Measurements from ENCODE around the gene NOTCH4.
"Not testable (repeated sequence)": the region's sequence is repeated elsewhere in the genome, so short reads cannot be mapped to it uniquely, and the experiment has no call there.

The NOTCH4 gene

DNA sequence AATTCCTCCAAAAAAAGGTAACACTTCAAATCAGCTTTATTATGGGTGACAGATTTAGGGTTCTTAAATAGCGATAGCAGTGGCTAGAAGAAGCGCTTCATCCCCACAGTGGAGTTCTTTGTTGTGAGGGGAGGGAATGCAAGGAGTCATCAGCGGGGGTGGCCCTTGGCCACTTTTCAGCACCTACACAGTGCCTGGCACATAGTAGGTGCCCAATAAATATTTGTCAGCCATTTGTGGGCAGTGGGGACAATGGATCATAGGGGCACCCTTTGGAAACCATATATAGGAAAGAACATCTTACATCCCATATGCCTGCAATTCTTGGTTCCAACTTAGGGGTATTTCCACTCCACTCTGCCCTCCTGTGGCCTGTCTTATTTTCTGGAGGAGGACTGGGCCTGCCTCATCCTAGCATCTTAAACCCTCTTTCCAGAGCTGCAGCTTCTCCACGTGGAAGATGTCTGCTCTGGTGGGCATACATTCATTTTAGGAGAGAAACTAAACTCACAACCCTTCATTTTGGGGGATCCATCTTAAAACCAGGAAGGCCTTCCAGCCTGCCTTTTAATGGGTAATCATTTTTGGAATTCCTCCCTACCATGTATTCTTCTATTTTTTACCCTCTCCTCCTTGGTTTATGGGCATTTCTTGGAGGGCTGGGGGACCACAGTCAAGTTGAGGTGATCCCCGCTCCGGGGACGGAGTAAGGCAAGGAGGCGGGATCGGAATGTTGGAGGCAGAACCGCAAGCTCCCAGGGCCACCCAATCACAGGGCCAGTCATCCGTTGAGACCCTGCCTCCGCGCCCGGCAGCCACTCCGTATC lies 28.8 kb downstream of the NOTCH4 start:
- DNase-seq (ENCODE audit: low read depth in 2 of 2, low spot score in 1 of 2) = no peak

DNA sequence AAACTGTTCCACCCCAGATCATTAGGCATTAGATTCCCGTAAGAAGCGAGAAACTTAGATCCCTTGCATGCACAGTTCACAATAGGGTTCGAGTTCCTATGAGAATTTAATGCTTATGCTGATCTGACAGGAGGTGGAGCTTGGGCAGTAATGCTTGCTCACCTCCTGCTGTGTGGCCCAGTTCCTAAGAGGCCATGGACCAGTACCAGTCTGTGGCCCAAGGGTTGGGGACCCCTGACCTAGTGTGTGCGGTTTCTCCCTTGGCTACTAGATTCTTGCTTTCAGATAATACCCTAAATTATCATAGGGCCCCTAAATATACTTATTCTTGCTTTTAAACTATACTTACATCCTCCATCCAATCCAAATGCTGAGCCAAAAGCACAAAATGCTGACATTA lies 29.5 kb downstream of the NOTCH4 start:
- no peak for DNase-seq (ENCODE audit: low read depth in 2 of 2, low spot score in 1 of 2)

DNA sequence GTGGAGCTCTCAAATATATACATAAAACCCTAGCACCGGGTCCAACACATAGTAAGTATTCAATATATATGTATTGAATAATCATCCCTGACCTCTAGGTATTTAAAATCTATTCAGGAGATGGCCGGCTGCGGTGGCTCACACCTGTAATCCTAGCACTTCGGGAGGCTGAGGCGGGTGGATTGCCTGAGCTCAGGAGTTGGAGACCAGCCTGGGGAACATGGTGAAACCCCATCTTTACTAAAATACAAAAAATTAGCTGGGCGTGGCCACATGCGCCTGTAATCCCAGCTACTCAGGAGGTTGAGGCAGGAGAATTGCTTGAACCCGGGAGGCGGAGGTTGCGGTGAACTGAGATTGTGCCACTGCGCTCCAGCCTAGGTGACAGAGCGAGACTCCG lies 30.8 kb downstream of the NOTCH4 start:
- not testable (repeated sequence) for DNase-seq (ENCODE audit: low read depth in 2 of 2, low spot score in 1 of 2)

DNA sequence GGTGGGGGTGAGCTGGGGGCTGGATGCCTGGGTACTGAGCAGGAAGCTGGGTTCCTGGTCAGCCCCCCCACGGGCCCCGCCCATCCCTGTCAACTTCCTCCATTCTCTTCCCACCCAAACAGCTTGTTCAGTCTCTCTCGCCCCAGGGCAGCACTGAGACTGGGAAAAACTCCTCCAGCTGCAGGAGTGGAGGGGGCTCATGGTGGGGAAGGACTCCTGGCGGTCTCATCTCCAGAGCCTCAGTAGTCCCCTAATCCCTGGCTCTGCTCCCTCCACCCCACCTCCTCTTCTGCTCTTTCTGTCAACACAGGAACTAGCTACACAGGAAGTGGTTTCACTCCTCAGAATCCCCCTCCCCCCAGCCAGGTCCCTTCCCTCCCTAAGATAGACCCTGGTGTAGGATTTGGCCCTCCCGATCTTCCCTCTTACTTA lies 31.2 kb downstream of the NOTCH4 start, which contains the start of gene GPSM3:
Gene GPSM3 (minus strand): TSS at position 36 of the 432 bp plus-strand sequence. CDS start 130 bp downstream, outside the sequence.
- DNase-seq (ENCODE audit: low read depth in 2 of 2, low spot score in 1 of 2) = no peak

DNA sequence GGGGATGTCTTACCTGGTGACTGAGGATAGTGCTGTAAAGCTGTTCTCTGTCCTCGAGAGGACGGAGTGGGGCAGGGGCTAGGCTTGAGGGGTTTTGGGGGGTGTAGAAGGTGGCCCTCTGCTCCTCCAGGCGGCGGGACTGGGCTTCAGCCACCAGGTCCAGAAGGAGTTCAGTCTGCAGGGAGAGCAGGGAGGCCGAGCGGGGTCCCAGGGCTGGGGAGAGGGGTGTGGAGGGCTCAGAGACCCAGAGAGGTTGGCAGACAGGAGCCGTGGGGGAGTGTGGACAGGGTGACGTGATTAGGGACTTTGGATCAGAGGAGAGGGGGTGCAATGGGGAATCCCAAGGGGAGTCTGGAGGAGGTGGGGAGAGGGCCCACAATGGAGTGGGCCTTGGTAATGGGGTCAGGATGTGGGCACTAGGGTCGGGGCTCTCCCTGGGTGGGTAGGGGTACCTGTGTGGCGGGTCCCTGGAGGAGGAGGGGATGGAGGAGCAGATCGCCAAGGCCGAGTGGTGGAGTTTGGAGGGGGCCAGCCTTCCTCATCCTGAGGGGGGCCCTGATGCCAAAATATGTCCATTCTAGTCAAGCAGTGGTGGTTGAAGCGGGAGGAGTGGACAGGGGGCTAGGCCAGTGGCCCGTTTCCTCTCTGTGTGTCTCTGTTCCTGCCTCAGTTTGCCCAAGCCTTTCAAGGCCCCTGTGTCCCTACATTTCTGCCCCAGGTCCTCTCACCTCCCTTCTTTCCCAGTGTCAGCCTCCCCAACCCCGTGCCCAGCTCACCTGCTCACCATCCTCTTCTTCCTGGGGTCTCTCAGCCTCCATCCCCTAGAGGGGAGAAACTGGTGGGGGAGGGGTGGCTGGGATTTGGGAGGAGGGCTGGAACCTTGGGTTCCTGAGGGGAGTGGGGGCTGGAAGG lies 31.9 kb downstream of the NOTCH4 start:
- no peak for DNase-seq (ENCODE audit: low read depth in 2 of 2, low spot score in 1 of 2)

DNA sequence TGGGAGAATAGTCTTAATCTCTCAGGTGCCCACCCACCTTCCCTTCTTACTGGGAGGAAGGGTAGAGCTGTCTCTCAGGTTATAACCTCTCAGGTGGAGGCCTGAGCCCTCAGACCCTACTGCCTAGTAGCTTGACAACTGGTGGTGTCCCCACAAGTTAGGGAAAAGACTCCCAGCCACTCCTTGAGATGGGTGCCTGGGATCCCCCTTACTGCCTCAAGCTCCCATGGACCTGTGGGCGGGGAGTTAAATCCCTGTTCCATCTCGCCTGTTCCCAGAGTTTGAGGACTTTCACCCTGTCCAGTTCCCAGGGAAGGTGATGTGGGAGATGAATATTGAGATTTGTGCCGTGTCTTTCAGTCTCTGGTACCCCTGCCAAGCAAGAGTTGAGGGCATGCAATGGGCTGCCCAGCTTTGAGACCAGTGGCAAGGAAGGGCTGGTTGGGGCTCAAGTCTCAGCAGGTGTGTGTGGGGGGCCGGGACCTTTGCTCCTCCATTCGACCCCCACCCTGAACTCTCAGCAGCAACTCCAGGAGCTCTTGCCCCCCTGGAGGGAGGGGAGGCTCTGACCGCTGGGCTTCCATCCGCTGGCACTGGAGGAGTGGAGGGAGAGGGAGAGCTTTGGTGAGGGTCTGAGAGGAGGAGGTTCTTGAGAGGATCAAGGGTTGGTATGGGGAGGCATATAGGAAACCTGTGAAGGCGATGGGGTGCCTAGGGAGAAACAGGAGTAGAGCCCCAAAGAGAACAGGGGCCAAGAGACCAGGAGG lies 32.8 kb downstream of the NOTCH4 start:
- DNase-seq (ENCODE audit: low read depth in 2 of 2, low spot score in 1 of 2) = no peak

DNA sequence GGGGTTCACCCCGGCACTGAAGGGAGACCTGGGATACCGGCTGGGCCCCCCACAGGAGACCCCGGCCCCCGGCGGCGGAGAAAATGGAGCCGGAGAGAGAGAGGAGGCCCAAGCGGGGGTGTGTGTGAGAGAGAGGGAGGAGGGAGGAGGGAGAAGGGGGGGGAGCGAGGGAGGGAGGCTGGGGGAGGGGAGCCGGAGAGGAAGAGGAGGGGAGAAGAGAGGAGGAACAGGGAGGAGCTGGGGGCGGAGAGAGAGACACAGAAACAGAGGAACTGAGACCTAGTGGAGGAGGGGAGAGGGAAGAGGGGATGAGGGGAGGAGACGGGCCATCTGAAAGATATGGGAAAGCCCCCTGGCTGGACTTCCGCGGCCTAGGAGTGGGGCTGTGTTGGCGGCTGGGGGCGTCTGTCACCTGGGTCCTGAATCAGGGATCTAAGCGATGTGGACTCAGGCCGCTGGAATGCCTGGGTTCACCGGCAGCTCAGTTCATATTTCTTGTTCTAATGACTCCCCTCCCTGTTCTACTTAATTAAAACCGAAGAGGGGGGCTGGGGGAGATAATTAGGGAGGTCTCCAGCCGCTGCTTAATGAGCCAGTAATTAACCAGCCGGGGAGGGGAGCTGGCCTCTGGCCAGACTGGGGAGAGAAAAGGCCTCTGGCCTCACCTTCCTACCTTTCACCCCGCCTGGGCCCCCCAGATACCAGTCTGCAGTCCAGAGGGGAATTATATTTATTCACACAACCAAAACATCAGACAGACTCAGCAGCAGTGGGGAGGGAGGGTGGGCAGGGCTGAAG lies 33.6 kb downstream of the NOTCH4 start, which contains the start of gene PBX2:
Gene PBX2 (minus strand): TSS at position 149 of the 798 bp plus-strand sequence. CDS start 287 bp downstream, outside the sequence.
- peak; percentile 64 to 75 for DNase-seq (ENCODE audit: low read depth in 2 of 2, low spot score in 1 of 2)

DNA sequence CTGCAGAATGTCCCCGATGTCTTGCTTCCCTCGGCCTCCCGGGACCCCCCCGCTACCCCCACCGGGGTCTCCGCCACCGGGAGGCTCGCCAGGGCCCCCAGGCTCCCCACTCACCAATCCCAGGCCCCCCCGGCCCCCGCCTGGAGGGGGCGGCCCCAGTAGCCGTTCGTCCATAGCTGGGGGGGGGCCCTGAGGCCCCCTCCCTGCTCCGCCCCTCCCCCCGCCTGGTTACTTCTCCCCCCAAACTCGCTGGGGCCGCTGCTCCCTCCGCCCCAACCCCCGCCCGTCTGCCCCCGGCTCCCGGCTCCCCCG lies 34.2 kb downstream of the NOTCH4 start:
- DNase-seq (ENCODE audit: low read depth in 2 of 2, low spot score in 1 of 2) = no peak

DNA sequence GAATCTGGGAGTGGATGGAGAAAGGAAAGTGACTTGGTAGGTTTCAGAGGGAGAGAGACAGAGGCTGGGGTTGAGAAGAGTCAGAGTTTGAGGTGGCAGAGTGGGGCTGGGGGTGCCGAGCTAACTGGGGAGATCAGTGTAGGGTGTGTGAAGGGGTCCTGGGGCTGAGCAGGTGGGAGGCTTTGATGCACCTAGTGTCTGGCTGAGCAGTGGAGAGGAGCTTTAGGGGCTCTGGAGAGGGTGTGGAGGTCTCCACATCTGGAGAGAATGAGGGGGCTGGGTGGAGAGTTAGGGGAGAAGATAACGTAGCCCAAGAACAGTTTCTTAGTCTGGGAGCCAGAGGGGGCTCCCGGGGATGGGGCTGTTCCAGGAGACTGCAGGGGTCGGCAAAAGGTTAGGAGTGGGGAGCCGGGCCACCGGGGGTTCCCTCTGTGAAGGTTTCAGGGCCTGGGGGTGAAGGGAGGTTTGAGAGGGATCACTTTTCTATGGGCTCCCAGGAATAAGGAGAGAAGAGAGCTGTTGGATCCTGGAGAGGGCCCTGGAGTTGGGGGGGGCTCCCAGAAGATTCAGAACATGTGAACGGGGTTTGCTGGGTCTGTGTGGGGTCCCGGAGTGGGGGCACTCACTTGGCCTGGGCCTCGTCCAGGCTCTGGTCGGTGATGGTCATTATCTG lies 34.7 kb downstream of the NOTCH4 start:
- DNase-seq (ENCODE audit: low read depth in 2 of 2, low spot score in 1 of 2) = no peak

DNA sequence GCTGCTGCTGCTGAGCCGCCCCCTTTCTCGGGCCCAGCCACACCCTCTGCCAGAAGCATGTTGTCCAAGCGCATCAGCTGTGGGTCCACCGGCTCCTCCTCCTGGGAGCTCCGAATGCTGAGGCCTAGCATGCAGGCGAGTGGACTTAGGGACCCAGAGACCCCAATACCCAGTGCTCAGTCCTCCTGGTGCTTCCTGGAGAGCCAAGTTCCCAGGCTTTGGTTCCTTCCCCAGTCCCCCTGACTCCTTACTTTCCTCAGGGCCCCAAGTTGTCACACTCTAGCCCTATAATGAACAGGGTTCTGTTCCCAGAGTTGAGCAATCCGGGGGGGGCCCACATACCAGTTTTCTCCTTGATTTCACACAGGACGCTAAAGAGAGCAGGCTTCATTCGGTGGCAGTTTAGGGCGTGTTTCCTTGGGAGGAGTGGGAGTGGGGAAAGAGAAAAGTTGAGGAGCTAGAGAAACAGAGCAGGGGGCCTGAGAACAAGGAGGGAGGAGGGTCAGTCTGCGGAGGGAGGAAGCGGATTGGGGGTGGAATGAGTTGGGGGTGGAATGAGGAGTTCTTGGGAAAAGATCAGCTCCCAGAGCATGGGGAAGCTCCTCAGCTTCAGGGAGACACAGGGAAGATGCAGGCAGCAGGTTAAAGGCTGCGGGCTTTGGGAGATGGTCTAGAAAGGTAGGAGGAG lies 35.3 kb downstream of the NOTCH4 start:
- DNase-seq (ENCODE audit: low read depth in 2 of 2, low spot score in 1 of 2) = no peak

DNA sequence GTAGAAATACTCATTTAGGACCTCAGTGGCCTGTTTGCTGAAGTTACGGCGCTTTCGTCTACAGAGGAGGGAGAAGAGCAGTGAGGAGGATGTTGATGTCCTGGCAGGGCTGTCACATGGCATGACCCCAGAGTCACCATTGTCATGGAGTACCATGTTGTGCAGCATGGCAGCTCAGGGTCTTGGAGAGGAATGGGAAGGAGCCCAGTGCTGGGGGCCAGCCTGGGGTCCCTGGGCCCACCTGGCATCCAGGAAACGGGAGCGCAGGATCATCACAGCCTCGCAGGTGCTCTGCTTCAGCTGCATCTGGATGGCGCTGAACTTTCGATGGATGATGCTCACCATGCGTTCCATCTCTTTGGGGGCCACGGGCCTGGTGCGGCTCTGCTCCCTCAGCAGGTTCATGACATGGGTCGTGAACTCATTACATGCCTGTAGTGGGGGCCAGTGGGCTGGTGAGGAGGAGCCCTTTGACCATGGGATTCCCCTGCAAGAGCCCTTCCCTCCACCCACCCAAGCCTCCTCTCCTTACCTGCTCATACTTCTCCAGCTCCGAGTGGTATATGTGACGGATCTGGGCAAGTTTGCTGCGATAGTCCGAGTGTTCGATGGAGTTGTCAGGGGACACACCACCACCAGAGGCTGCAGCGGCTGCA lies 36.0 kb downstream of the NOTCH4 start:
- DNase-seq (ENCODE audit: low read depth in 2 of 2, low spot score in 1 of 2) = not testable (repeated sequence)

DNA sequence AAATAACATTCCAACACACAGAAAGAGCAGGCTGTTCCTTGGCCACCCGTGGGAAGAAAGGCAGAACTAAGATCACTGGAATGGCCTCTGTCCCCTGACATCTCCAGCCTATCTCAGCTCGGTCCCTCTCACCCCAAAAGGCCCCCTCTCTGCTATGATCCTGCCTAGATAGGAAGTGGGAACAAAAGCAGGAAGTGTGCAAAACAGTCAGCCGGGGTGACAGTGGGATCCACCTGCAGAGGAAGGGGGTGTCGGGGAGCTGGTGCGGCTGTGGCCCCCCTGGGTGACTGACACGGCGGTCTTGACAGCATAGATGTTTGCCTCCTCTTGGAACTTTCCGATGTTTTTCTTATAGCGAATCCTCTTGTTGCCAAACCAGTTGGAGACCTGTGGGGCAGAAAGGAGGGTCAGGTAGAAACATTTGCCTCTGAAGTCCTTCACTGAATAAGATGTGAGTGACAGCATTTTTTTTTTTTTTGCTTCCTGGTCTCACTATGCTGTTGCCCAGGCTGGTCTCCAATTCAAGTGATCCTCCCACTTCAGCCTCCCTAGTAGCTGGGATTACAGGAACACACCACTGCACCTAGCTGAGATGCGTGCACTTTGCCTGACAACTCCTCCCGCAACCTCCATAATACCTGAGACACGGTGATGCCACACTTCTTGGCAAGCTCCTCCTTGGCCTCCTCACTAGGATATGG lies 36.7 kb downstream of the NOTCH4 start:
- DNase-seq (ENCODE audit: low read depth in 2 of 2, low spot score in 1 of 2) = no peak

DNA sequence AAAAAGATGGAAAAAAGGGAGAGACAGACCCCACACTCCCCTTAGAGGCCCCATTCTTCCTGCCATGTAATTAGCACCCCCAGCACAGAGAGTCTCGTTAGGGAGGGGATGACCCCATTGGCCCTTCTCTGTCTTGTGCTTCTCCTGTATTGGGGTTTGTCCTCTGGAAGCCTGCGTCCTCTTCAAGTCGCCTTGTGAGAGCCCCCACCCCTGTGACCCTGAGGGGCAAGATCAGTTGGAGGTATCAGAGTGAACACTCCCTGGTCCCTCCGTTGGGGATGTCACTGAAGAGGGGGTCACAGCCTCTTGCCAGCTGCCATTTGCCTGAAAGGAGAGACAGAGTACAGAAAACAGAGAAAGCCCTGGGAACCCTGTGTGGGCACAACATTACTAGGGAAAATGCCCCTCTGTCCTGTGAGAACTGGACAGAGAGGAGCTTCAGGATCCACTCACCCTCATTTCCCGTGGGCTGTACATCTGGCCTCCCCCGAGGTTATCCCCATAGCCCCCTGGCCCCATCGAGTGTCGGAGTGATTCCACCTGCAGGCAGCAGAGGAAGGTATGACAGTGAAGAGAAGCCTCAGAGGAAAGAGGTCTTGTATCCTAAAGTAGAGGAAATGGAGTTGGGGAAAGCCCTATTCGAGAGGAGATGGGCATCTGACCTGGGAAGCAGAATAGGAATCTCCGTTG lies 37.6 kb downstream of the NOTCH4 start:
- DNase-seq (ENCODE audit: low read depth in 2 of 2, low spot score in 1 of 2) = not testable (repeated sequence)

DNA sequence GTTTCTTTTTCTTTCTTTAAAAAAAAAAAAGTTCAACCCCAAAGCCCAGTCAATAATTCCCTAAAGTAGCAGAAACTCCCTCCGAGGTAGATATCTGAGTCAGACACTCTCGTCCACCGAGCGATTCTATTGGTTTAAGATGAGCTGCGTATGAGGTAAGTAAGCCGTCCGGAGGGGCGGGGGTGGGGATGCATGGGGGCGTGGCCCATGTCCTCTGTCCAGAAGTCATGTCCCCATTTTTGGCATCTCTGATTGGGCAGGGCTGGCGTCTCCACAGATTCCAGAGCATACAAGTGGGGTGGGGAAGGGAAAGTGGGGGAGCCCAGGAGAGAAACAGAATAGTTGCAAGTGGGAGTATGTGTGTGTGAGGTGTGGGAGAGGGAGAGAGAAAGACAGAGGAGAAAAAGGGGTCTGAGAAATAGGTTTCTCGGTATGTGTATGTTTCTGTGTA lies 38.2 kb downstream of the NOTCH4 start:
- DNase-seq (ENCODE audit: low read depth in 2 of 2, low spot score in 1 of 2) = peak in 1 of 2 donors; percentile 35

DNA sequence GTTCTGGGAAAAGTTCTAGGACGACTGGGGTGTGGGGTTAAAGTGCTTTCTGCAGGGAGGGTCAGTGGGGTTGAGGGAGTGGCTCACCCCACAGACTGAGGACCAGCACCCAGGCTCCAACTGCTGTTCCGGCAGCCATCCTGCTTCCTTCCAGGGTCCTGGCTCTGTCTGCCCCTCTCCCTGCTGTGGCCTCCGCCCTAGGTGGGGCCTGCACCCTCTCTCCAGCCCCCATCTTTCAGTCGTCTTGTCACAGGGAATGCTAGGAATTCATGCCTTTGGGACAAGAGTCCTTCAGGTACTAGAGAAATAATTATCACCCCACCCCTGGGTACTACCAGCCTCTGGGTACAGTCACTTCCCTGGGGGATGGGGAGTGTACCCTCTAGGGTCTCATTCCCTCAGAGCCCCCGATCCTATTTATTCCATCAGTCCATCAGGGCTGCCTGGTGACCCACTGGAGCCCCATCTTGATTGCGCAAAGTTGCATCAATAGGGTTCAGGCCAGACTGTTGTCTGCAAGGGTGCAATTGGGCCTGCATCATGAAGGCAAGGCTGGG lies 39.7 kb downstream of the NOTCH4 start, which contains the start of gene AGER:
Gene AGER (minus strand): TSS at position 170 of the 557 bp plus-strand sequence. CDS start 31 bp downstream, at position 139.
- no peak for DNase-seq (ENCODE audit: low read depth in 2 of 2, low spot score in 1 of 2)

DNA sequence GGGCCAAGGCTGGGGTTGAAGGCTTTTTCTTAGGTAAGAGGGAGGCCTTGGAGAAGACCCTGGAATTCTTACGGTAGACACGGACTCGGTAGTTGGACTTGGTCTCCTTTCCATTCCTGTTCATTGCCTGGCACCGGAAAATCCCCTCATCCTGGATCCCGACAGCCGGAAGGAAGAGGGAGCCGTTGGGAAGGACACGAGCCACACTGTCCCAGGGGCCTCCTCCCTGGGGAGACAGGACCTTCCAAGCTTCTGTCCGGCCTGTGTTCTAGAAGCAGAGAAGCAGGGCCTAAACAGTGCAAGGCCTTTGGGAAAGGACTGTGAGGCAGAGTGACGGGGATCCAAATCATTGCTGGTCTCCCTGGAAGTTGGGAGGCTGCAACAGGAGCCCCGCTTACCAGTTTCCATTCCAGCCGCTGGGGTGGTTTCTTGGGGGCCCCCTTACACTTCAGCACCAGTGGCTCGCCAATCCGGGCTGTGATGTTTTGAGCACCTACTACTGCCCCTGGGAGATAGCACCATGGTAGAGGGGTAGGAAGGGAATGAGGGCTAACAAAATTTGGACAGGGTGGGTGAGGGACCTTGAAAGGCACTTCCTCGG lies 40.3 kb downstream of the NOTCH4 start:
- DNase-seq (ENCODE audit: low read depth in 2 of 2, low spot score in 1 of 2) = no peak

DNA sequence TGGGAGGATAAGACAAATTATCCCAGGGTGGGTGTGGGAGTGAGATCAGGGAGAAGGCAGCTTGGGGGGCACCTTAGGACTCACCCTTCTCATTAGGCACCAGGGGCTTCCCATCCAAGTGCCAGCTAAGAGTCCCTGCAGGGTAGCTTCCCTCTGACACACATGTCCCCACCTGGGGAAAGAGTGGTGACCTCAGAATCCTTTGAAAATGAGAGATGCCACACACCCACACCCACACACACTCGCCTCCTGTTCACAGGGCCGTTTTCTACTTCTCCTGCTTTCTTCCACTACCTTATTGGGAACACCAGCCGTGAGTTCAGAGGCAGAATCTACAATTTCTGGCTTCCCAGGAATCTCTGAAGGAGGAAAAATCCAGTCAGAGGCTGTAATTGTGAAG lies 40.8 kb downstream of the NOTCH4 start:
- DNase-seq (ENCODE audit: low read depth in 2 of 2, low spot score in 1 of 2) = no peak

Data from stimulated activated CD8-positive, alpha-beta memory T cell treated with anti-CD3 and anti-CD28 coated beads, Interleukin-4, amount 100 ng/mL, for 1 hour (primary cell).